ENCODE data around the gene ACSS2.

Gene ACSS2

DNA sequence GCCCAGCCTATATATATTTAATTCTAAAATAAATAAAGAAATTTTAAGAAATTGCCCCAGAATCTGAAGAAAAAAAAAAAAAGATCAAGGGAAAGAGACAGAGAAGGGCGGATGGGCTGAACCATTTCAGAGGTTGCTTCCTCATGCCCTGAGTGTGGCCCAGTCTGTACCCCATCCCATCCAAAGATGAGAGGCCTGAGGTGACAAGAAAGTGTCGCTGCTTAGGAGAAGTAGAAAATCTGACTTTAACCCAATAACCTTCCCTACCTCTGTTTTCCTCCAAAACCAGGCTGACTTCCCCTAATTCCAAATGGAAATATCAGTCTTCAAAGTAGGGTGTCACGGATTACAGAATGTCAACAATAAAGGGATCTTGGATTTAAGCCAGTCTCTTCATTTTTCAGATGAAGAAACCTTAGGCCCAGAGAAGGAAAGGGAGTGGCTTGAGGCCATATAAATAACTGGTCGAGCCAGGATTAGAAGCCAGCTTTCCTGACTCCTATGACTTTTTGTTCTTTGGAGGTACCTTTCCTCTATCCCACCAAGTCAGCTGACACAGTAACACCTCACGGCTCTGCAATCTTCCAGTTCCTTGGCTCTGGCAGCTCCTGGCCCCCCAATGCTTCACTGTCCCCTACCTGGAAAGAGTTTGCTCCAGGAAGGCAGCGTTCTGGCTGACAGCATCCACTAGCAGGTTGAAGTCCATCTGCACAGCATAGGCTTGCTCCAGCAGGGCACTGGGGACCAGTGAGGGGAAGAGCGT lies 69.1 kb downstream of the ACSS2 start:
- no peak for DNase-seq

DNA sequence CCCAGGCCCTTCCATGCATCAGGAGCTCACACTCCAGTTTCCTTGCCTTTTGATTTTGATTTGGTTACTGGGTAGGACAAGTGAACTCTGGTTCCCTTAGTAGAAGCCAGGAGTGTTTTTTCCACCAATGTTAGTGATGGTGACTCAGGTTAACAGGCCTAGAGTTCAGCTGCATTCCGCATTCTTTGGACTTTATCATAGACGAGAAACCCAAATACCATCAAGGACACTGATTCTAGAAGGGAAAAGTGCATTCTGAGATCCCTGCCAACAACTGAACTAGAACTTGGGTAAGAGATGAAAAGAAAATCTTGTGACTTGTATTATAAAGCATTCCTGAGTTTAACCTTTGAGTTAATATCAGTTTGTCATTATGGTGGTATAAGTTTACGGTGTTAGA lies 70.2 kb downstream of the ACSS2 start:
- DNase-seq, result no peak

DNA sequence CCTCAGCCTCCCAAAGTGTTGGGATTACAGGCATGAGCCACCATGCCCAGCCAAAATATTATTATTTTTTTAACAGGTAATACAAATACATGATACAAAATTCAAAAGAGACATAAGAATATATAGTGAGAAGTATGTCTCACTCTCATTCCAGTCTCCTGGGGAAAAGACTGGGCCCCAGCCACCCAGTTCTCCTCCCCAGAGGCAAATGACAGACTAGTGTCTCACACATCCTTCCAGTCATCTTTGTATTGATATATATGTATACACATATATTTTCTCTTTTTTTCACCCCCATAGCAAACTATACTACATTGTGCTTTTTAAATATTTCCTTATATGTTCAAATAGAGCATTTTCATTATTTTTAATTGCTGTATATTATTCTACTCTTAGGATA lies 70.9 kb downstream of the ACSS2 start:
- DNase-seq, result no peak

DNA sequence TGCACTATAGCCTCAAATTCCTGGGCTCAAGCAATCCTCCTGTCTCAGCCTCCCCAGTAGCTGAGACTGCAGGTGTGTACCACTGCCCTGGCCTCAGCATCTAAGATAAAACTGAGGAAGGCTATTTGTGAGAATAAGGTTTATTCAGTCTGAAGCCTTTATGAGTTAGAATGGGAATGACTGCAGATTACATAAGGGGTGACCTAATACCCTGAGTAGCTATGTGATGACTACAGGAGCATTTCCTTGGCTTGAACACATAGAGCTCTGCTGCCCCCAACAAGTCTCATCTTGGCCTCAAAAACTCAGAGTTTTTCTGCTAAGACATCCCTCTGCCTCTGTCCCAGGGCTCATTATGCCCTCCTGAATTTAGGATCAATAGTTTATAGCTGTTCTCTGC lies 71.6 kb downstream of the ACSS2 start:
- DNase-seq, result no peak

DNA sequence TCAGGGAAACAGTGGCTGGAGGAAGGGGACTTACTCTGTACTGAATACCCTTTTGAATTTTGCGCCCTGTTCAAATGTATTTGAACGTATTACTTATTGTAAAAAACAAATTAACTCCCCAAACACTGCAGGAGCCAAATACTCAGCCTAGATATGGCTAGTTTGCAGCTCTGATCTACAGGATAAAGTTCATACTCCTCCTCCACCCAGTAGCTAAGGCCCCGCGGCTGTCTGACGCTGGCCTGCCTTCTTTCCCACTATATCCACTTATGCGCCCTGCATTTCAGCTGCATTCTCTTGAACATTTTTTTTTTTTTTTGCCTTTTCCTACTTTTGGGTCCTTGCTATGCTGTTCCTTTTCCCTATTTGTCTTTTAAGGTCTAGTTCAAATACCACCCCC lies 72.7 kb downstream of the ACSS2 start:
- no peak for DNase-seq

DNA sequence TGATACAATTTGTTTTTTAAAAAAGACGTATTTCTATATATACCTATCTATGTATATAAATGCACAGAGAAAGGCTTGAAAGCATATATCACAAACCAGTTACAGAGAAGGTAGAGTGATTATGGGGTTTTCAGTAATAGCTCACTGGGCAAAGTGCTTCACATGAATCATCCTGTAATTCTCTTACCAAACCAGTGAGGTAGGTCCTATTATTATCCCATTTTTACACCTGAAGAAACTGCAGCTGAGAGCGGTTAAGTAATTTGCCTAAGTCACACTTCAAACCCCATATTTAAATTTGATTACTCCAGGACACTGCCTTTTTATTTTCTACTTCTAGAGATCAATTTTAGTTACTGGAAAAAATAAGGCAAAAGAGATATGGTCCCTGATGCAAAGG lies 74.8 kb downstream of the ACSS2 start:
- DNase-seq, result no peak

DNA sequence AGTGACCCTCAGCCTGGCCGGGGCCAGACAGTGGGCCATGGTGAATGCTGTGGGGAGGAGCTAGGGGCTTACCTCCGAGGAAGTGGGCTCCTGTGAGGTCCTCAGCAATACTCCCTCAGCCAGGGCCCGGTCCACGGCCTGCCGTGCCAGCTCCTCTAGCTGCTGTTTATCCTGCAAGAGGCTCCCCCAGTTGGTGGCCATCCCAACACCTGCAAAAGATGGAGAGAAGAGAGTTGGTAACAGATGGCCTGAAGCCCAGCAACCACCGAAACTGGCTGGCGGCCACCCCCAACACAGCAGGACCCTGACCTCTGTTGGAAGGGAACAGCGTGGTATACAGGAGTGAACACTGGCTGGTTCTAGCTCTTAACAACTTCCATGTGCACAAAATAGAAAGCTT lies 75.2 kb downstream of the ACSS2 start:
- DNase-seq, result peak in 1 of 56 donors; percentile 17

DNA sequence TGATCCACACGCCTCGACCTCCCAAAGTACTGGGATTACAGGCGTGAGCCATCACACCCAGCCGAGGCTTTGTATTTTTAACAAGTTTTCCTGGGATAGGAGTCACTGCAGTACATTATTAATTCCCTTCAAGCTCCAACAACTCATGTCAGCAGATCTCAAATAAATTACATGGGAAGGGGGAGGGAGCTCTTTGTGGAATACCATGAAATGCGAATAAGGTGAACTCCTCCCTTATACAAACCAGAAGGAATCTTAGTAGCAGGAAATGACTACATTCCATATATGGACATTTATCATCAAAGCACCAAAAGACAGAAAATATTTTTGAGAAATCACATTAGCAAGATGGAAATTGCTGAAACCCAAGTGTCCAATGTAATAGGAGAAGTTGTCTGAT lies 76.3 kb downstream of the ACSS2 start:
- no peak for DNase-seq

DNA sequence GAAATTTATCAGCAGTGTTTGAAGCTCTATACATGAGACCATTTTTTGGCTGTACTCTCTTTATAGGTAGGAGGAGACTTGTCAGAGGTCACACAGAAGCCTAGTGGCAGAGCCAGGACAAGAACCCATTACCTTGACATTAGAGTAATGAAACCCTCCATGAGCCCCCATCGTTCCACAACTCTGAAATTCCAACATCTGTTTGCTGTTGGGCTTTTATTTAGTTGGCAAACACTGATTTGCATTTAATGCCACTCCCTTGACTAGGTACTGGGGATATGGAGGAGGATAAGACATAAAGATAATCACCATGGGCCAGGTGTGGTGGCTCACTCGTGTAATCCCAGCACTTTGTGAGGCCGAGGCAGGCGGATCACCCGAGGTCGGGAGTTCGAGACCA lies 77.5 kb downstream of the ACSS2 start:
- no peak for DNase-seq

DNA sequence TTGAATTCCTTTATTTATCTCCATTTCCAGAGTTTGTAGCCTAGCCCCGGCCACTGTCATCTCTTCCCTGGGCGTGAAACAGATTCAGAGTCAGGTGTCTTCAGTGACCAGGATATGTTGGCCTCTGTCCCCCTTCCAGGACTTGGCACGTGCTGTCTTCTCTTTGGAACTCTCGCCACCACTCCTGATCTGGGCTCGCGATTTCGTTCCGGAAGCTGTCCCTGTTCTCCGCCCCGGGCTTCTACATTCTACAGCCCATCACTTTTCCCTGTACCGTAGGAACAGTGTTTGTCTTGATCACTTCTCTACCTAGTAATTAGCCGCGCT lies 78.5 kb downstream of the ACSS2 start:
- DNase-seq, result peak in 4 of 56 donors; percentile 24 to 59 (median 44)

DNA sequence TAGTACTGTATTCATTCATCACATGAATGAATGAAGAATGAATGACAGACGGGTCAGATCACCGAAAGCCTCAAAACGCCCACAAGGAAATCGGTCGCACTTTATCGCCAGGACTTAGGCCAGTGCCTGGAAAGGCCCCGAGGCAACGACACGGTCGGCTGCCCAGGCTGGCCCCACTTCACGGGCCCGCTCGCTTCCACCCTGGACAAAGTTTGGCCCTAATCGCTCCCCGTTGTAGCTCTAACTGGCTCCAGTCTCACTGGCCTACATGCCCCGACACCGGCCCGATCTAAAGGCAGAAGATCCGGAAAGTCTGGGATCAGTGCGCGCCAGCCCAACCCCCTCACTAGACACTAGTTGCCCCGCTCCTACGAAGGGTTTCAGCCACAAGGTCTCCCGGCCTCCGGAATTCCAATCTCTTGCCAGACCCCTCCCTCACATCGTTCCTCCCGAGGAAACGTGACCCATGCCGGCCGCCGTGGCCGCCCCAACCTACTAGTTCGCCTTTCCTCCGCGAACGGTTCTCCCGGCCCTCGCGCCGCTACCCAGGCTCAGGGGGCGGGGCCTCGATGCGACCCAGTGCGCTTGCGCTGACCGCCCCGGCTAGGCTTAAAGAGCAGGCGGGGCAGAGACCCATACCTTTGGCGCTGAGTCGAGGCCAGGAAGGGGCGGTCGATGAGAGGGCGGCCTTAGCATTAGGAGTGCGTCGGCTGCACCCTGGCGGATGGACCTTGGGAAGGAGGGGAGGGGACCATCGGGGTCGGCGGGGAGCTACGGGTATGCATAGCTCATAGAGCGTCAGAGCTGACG lies 79.0 kb downstream of the ACSS2 start, which contains the start of the genes GSS and MYH7B:
Gene GSS (minus strand): TSS at position 576 of the 810 bp plus-strand sequence. CDS start 3,954 bp downstream, outside the sequence.
Gene MYH7B (plus strand): TSS at position 638 of the 810 bp plus-strand sequence. CDS start 22,138 bp downstream, outside the sequence.
- peak; percentile 48 to 97 (median 91) for DNase-seq

DNA sequence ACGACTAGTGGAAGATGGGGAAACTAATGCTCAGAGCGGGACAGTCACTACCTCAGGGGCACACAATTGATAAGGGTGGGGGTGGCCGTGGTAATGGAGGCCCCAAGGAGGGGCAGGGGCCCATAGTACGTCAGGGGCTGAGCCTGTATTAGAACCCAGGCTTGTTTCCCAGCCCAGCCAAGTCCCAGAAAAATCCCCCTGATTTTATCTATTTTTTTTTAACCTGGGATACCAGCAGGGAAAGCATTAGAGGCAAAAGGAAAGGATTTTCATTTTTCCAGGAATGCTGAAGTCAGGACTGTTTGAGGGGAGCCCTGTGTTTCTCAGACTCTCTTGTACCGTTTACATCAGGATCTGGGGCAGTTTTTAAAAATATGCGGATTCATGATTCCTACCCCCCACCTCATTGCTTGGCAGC lies 79.6 kb downstream of the ACSS2 start:
- no peak for DNase-seq

DNA sequence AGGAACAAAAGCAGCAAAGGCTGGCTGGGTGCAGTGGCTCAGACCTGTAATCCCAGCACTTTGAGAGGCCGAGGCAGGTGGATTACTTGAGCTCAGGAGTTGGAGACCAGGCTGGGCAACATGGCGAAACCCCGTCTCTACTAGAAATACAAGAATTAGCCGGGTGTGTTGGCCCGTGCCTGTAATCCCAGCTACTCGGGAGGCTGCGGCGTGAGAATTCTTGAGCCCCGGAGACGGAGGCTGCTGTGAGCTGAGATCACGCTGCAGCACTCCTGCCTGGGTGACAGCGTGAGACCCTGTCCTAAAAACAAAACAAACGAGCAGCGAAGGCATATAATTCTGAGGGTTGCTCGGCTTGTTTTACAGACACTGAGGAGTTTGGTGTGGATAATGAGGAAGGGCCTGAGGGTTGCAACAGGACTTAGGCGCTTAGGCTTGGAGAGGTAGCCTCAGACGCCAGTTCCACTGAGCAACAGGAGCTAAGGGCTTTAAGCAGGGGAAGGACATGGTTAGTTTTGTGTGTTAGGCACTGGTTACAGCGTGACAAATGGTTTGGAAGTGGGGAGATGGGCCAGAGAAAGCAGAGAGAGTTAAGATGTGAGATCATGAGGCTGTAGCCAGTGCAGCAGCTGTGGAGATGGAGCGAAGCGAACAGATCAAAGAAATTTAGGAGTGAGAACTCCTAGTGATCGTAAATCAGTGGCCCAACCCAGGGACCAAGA lies 80.5 kb downstream of the ACSS2 start:
- DNase-seq, result no peak

DNA sequence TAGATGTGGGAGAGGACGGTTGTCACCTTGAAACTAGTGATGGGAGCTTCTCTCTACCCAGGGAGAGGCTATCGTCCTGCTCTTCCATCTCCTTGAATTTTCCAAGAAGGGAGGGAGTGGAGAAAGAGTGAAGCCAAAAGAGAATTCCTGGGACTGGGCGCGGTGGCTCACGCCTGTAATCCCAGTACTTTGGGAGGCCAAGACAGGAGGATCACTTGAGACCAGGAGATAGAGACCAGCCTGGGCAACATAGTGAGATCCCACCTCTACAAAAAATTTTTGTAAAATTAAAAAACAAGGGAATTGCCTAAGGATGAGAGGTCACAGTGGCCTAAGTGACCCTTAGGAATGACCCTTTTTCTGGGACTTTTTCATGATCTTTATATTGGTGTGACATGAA lies 88.1 kb downstream of the ACSS2 start:
- DNase-seq, result no peak

DNA sequence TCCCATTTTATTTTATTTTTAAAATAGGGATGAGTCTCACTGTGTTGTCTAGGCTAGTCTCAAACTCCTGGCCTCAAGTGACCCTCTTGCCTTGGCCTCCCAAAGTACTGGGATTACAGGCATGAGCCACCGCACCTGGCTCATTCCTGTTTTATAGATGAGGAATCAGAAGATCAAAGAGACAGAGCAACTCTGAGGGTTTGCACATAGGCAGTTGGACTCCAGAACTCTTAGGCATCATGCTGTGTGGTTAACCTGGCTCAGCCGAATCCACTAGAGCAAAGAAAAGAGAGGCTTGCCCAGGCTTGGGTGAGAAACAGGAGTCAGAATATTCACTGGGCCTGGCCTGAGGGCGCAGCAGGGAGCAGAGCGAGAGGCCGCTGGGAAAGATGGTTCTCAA lies 88.6 kb downstream of the ACSS2 start:
- DNase-seq, result no peak

DNA sequence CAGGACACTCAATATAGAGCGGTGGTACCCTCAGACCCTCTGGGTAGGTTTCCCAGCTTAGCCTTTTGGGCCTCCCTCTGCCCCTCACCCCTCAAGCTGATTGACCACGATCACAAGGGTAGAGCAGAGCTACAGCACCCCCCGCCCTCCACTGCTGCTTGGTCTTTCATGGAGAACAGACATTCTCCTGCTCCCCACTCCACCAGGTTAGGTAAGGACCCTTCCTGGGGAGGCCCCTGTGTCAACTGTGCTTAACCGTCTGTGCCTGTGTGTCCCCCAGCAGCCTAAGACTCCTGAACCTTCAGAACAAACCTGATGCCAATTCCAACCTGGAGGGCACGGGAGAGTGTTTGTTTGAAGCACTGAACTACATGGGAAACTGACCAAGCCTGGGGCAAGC lies 91.0 kb downstream of the ACSS2 start:
- DNase-seq, result no peak

DNA sequence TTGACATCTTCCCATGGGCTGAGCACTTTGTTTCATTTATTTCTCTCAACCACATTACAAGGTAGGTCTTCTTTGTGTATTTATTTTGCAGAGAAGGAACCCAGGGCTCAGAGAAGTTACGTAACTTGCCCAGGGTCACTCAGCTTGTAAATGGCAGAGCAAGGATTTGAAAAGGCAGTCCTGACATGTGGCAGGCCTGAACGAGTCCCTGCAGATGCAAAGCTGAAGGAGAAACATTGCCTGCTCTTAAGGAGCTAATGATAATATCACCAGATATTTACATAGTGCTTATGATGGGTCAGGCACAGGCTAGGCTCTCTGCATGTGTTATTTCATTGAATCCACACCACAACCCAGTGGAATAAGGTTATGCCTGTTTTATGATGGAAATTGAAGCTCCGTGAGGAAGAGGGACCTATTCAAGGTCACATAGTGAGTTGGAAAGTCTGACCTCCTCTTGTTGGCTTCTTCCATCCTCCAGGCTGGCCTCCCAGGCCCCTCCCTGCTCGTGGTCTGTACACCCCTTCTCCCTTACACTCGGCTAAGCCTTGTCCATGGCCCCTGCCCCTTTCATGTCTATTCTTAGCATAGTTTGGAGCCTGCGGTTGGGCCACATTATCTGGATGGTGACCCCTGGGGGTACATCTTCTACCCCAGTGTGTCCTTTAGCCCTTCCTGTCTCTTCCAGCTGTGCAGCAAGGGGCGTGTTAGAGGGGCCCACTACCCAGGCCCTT lies 91.8 kb downstream of the ACSS2 start:
- no peak for DNase-seq

DNA sequence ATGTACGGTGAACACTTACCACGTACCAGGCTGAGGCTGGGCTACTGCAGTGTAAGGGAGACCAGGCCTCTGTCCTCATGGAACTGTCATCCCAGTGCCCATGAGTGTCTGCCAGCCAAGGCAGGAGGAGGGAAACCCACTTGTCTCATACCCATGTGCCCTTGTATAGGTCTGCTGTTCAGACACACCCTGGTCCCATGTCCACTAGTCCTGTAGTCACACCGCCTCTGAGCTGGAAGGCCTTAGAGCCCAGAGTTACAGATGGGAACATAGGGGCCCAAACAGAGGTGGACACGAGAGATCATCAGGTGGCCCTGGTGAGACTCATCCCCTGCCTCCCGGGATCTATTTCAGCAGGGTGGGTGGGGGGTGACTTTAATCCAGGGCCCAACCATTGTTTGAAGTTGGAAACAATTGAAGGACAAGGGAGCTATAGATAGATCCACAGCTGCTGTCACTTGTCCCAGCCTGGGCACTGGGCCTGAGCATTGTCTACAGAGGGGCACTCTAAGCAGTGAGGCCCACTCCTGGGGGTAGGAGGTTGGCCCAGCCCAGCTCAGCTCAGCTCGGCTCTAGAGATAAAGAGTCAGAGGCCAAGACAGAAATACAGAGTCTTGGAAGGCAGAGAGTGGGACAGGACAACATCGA lies 93.9 kb downstream of the ACSS2 start:
- peak in 47 of 56 donors; percentile 14 to 89 (median 65) for DNase-seq

DNA sequence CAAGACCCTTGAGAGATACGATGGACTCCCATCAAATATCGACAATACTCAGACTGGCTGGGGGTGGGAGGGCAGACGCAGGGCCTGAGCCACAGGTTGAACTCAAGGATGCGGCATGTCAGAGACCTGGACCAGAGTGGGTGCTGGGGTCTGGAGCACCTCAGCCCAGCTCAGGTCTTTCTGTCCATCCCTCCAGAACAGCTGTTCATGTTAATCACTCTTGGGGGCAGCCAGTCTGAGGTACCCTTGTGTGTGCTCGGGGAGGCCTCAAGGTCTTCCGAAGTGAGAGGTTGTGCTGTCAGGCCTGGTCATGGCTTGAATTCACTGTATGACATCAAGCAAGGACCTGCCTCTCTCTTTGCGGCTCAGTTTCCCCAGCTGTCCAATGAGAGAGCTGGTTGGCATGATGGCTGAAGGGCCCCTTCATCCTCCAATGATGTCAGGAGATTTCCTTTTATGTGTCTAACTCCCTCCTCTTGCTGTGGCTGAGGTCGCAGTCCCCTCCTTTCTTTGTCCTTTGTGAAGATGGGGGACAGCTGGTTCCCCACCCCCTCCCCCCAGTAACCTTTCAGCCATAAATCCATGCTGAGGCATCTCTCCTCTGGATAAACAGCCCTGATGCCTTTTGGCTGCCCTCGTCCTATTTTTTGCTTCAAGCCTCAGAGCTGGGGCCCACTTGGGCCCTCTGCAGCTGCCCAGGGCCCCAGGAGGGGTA lies 94.6 kb downstream of the ACSS2 start:
- peak in 7 of 56 donors; percentile 16 to 57 (median 40) for DNase-seq

Measured in nucleus accumbens (tissue), 56 donors.